Natural killer cell (primary cell): ENCODE measurements around the gene DDO. TPM values are rescaled to one million over a fixed set of nuclear protein-coding genes. Genes with fewer than 3 reads are reported as not detected.

Source experiments
- ATAC-seq, 3 donors: fragments of 150-1000 bp in 2 of 3; fragments of 200-7000 bp in 1 of 3; cut with Tn5 transposase; 1 replicate in 1 of 3; 2 replicates in 2 of 3; pipeline ENCODE4 v1.10.0; 2021; ENCODE audit warnings: mild to moderate bottlenecking in 2 of 3, moderate library complexity in 2 of 3
- DNase-seq, 2 donors: peaks; one replicate each; pipeline versions ENCODE4 v3.0.0 to v3.0.0-alpha.2; 2013 to 2021; ENCODE audit warnings: mixed read lengths in 1 of 2
- H3K27ac ChIP-seq: one replicate; pipeline ENCODE4 v1.5.1; 2013; ENCODE audit warnings: mild to moderate bottlenecking, low read length
- H3K27me3 ChIP-seq: one replicate; pipeline ENCODE4 v1.6.1; 2013; ENCODE audit warnings: low read length; ENCODE audit not compliant: control insufficient read depth, insufficient read depth
- H3K36me3 ChIP-seq: one replicate; pipeline ENCODE4 v1.6.1; 2013; ENCODE audit warnings: low read length; ENCODE audit not compliant: control insufficient read depth, insufficient read depth
- H3K4me1 ChIP-seq: one replicate; pipeline ENCODE4 v1.6.1; 2013; ENCODE audit warnings: low read length; ENCODE audit not compliant: control insufficient read depth, insufficient read depth
- H3K4me3 ChIP-seq: one replicate; pipeline ENCODE4 v1.5.1; 2013; ENCODE audit warnings: low read length
- H3K9me3 ChIP-seq: one replicate; pipeline ENCODE4 v1.6.1; 2013; ENCODE audit warnings: low read length; ENCODE audit not compliant: control insufficient read depth, insufficient read depth
- H3K27ac Mint-ChIP-seq, 2 donors: one replicate each; pipeline ENCODE4 v1.8.0; 2022; ENCODE audit warnings: mild to moderate bottlenecking in 2 of 2, mixed read lengths in 2 of 2, moderate library complexity in 1 of 2
- H3K27me3 Mint-ChIP-seq, 2 donors: one replicate each; pipeline ENCODE4 v1.8.0; 2022; ENCODE audit warnings: low read depth in 2 of 2, mixed read lengths in 2 of 2
- H3K36me3 Mint-ChIP-seq: one replicate; pipeline ENCODE4 v1.8.0; 2022; ENCODE audit warnings: mixed read lengths
- H3K4me1 Mint-ChIP-seq, 2 donors: one replicate each; pipeline ENCODE4 v1.8.0; 2022; ENCODE audit warnings: mixed read lengths in 2 of 2
- H3K4me3 Mint-ChIP-seq: one replicate; pipeline ENCODE4 v1.8.0; 2022; ENCODE audit warnings: mild to moderate bottlenecking, moderate library complexity, mixed read lengths
- H3K9me3 Mint-ChIP-seq, 2 donors: one replicate each; pipeline ENCODE4 v1.8.0; 2022; ENCODE audit warnings: mixed read lengths in 2 of 2
- WGBS: methylation state at CpG from one replicate; pipeline ENCODE4 v1.1.7; 2013; ENCODE audit warnings: missing lambda C conversion rate; ENCODE audit not compliant: insufficient coverage; 5-methylcytosine and 5-hydroxymethylcytosine counted together
- intact Hi-C: fragments of 100-400 bp; cut with micrococcal nuclease; formaldehyde crosslinking; loops from one replicate; pipeline ENCODE4 v1.14.2; 2022
- total RNA-seq, 4 donors: library from RNA; stranded (reverse); fragments of 120-200 nt in 1 of 4; gene quantifications; one replicate each; pipeline versions ENCODE4 v1.2.3 to v1.2.4, GENCODE V29; 2013 to 2022
- TF ChIP-seq, protein P1 (sequence below): fragments of 200-600 bp; IDR thresholded peaks from one replicate; pipeline ENCODE4 v1.8.0; 2022; ENCODE audit warnings: antibody characterized with exemption

Gene DDO
- total RNA-seq, 3 donors from 2014 or later (not counting 1 experiment from before 2014, with no cell fraction given): 0.25 to 0.50 TPM; not detected in 1

DNA sequence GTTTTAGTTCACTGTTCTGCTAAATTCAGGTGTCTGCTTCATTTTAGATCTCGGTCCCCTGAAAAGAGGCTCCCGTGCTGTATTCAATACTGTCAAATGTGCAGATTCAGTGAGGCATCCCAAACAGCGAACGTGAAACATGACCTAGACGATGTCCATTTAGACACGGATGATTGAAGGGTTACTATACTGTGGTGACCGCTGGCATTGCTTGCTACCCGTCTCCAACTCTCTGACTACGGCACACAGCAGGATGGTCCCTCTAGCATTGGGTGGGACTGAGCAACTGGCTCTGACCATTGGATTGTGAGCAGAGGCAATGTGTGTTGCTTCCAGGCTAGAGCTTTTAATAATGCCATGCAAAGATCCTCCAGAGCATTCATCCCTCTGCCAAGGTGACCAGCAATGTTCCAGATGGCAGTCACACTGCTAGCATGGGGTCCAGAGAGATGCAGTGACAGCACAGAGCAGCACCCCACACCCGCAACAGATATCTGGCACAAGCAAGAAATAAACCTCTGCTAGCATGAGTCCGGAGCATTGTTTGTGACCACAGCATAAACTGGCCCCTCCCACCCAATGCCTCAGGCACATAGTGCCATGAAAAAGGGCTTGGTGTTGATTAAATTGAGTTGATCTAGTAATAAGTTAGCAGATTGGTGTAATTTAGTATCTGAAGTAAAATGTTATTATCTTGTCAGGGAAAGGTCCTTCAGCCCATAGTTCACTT, 66.2 kb downstream of the DDO start:
- no peak overlapping the region for H3K27ac ChIP-seq
- Mint-ChIP-seq H3K9me3 (no peaks in the 10 kb centered on the region), H3K4me1 (no peaks in the 10 kb centered on the region), H3K27ac (no peak overlapping the region), H3K4me3 (no peak overlapping the region), H3K36me3 (no peaks in the 10 kb centered on the region), H3K27me3 (no peaks in the 10 kb centered on the region)
- TF ChIP-seq, protein P1, sequence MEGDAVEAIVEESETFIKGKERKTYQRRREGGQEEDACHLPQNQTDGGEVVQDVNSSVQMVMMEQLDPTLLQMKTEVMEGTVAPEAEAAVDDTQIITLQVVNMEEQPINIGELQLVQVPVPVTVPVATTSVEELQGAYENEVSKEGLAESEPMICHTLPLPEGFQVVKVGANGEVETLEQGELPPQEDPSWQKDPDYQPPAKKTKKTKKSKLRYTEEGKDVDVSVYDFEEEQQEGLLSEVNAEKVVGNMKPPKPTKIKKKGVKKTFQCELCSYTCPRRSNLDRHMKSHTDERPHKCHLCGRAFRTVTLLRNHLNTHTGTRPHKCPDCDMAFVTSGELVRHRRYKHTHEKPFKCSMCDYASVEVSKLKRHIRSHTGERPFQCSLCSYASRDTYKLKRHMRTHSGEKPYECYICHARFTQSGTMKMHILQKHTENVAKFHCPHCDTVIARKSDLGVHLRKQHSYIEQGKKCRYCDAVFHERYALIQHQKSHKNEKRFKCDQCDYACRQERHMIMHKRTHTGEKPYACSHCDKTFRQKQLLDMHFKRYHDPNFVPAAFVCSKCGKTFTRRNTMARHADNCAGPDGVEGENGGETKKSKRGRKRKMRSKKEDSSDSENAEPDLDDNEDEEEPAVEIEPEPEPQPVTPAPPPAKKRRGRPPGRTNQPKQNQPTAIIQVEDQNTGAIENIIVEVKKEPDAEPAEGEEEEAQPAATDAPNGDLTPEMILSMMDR: no peak
- no peaks in the 10 kb centered on the region for H3K27me3 ChIP-seq
- ATAC-seq (no peak), DNase-seq (no peak)
- no peaks in the 10 kb centered on the region for H3K9me3 ChIP-seq
- no peaks in the 10 kb centered on the region for H3K4me1 ChIP-seq
- 93% methylated on average over 11 of the region's 11 CpGs for WGBS
- no peaks in the 10 kb centered on the region for H3K36me3 ChIP-seq
- no peak overlapping the region for H3K4me3 ChIP-seq
- intact Hi-C loops: no loop called here

DNA sequence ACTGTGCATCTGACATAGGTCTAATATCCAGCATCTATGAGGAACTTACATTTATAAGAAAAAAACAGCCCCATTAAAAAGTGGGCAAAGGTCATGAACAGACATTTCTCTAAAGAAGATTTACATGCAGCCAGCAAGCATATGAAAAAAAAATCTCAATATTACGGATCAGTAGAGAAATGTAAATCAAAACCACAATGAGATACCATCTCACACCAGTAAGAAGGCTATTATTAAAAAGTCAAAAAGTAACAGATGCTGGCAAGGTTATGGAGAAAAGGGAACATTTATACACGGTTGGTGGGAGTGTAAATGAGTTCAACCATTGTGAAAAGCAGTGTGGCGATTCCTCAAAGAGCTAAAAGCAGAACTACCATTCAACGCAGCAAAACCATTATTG, 70.3 kb downstream of the DDO start:
- H3K36me3 Mint-ChIP-seq: no peaks in the 10 kb centered on the region
- no peak overlapping the region for H3K4me3 Mint-ChIP-seq
- H3K9me3 Mint-ChIP-seq: no peaks in the 10 kb centered on the region
- H3K27ac ChIP-seq: no peak overlapping the region
- no peaks in the 10 kb centered on the region for H3K9me3 ChIP-seq
- 53% methylated on average over 4 of the region's 4 CpGs for WGBS
- H3K36me3 ChIP-seq: no peaks in the 10 kb centered on the region
- no peaks in the 10 kb centered on the region for H3K4me1 Mint-ChIP-seq
- H3K27me3 Mint-ChIP-seq: no peaks in the 10 kb centered on the region
- no peak for DNase-seq
- intact Hi-C loops: no loop called here
- H3K4me1 ChIP-seq: no peaks in the 10 kb centered on the region
- H3K4me3 ChIP-seq: no peak overlapping the region
- TF ChIP-seq, protein P1: no peak
- no peaks in the 10 kb centered on the region for H3K27me3 ChIP-seq
- no peak overlapping the region for H3K27ac Mint-ChIP-seq
- no peak for ATAC-seq

DNA sequence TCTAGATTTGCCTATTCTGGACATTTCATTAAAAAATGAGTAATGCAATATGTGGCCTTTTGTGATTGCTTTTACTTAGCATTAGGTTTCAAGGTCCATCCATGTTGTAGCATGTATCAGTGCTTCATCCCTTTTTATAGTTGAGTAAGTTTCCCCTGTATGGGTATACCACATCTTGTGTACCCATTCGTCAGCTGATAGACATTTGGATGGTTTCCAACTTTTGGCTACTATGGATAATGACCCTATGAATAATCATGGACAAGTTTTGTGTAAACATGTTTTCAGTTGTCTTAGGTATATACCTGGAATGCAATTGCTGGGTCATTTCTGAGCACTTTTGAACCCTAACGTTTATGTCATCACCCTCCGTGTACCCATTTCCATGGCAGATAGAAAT, 72.6 kb downstream of the DDO start:
- no peak overlapping the region for H3K4me3 Mint-ChIP-seq
- WGBS: 100% methylated on average over 1 of the region's 3 CpGs
- no peak overlapping the region for H3K27ac Mint-ChIP-seq
- ATAC-seq (no peak), DNase-seq (no peak)
- Histone ChIP-seq H3K27me3 (no peaks in the 10 kb centered on the region), H3K9me3 (no peaks in the 10 kb centered on the region), H3K27ac (no peak overlapping the region), H3K36me3 (no peaks in the 10 kb centered on the region), H3K4me3 (no peak overlapping the region), H3K4me1 (no peaks in the 10 kb centered on the region)
- no peaks in the 10 kb centered on the region for H3K36me3 Mint-ChIP-seq
- no peaks in the 10 kb centered on the region for H3K4me1 Mint-ChIP-seq
- intact Hi-C loops: no loop called here
- TF ChIP-seq, protein P1: no peak
- H3K27me3 Mint-ChIP-seq: peaks cover 0 to 3% of the 10 kb centered on the region in 2 donors
- no peaks in the 10 kb centered on the region for H3K9me3 Mint-ChIP-seq

Other genes with a start within 250 kb of the DDO start
- under 1 TPM; 0.25 to 0.90 (median 0.45) TPM for gene WASF1, start 235.9 kb downstream of the DDO start, total RNA-seq
- gene CDC40, start 235.1 kb downstream of the DDO start, total RNA-seq: 10 to 100 TPM; 32.9 to 55.4 (median 48.5) TPM
- under 1 TPM in 2 of 3 donors, not detected in 1; 0.24 to 1.00 TPM for gene METTL24, start 57.2 kb downstream of the DDO start, total RNA-seq
- not detected for gene SLC22A16, start 61.0 kb upstream of the DDO start, total RNA-seq